Smooth muscle cell (in vitro differentiated cells): ENCODE measurements around the gene ACOXL. TPM values are rescaled to one million over a fixed set of nuclear protein-coding genes. Genes with fewer than 3 reads are reported as not detected.

Experiments used
- DNase-seq: peaks from one replicate; lab custom pipeline; 2025; ENCODE audit not compliant: unreplicated experiment; lab: John Stamatoyannopoulos, UW
- H2AFZ ChIP-seq: fragments of 200-600 bp; sonication (generic); 2 replicates; pipeline ENCODE4 v1.6.0; 2016; ENCODE audit warnings: antibody characterized with exemption, low read depth, mild to moderate bottlenecking
- H3F3A ChIP-seq: fragments of 200-600 bp; sonication (generic); 2 replicates; pipeline ENCODE4 v1.6.0; 2017; ENCODE audit warnings: antibody characterized with exemption, low read depth
- H3K27ac ChIP-seq: fragments of 200-600 bp; sonication (generic); 2 replicates; pipeline ENCODE4 v1.5.1; 2016; ENCODE audit warnings: low read depth, mild to moderate bottlenecking
- H3K27me3 ChIP-seq: fragments of 200-600 bp; sonication (generic); 2 replicates; pipeline ENCODE4 v1.6.1; 2016; ENCODE audit warnings: low read depth, mild to moderate bottlenecking
- H3K36me3 ChIP-seq: fragments of 200-600 bp; sonication (generic); 2 replicates; pipeline ENCODE4 v1.5.1; 2016; ENCODE audit warnings: low read depth
- H3K4me1 ChIP-seq: fragments of 200-600 bp; sonication (generic); 2 replicates; pipeline ENCODE4 v1.5.1; 2016; ENCODE audit warnings: low read depth
- H3K4me2 ChIP-seq: fragments of 200-600 bp; sonication (generic); 2 replicates; pipeline ENCODE4 v1.6.0; 2016; ENCODE audit warnings: mild to moderate bottlenecking
- H3K4me3 ChIP-seq: fragments of 200-600 bp; sonication (generic); 2 replicates; pipeline ENCODE4 v1.5.1; 2016; ENCODE audit warnings: mild to moderate bottlenecking
- H3K79me2 ChIP-seq: fragments of 200-600 bp; sonication (generic); 2 replicates; pipeline ENCODE4 v1.6.0; 2016; ENCODE audit warnings: low read depth, mild to moderate bottlenecking
- H3K9ac ChIP-seq: fragments of 200-600 bp; sonication (generic); 2 replicates; pipeline ENCODE4 v1.6.0; 2016; ENCODE audit warnings: low read depth
- H3K9me3 ChIP-seq: fragments of 200-600 bp; sonication (generic); replicated peaks from 2 replicates; pipeline ENCODE4 v1.5.1; 2016; ENCODE audit warnings: low read depth
- H4K20me1 ChIP-seq: fragments of 200-600 bp; sonication (generic); 2 replicates; pipeline ENCODE4 v1.6.0; 2016; ENCODE audit warnings: low read depth
- CTCF ChIP-seq: fragments of 200-600 bp; sonication (generic); IDR thresholded peaks from 2 replicates; pipeline ENCODE4 v1.5.1; 2017; ENCODE audit warnings: borderline replicate concordance, mild to moderate bottlenecking, antibody characterized with exemption; ENCODE audit not compliant: insufficient read depth, poor library complexity, severe bottlenecking
- WGBS: methylation state at CpG from one replicate; pipeline ENCODE4 v1.1.7; 2016; ENCODE audit warnings: low lambda C conversion rate; 5-methylcytosine and 5-hydroxymethylcytosine counted together
- polyA plus RNA-seq: library from polyadenylated mRNA; unstranded; fragments of >200 nt; fragmentation: Nextera tagmentation; extraction: Ambion mirVana; gene quantifications from 2 replicates; pipeline ENCODE4 v1.2.1, GENCODE V29; 2016
- total RNA-seq: library from RNA; depleted of rRNA; stranded (reverse); fragments of >200 nt; gene quantifications from 2 replicates; pipeline ENCODE4 v1.2.3, GENCODE V29; 2014

Gene ACOXL
- total and polyA plus RNA-seq, 2 experiments from 2014 or later = not detected

- Histone ChIP-seq H3K36me3 (no peaks in the 10 kb centered on the region), H3K27ac (no peak overlapping the region), H3K27me3 (no peaks in the 10 kb centered on the region), H4K20me1 (no peaks in the 10 kb centered on the region), H3K9ac (no peak overlapping the region), H3K9me3 (no peaks in the 10 kb centered on the region), H2AFZ (no peak overlapping the region), H3K4me3 (no peak overlapping the region), H3K4me1 (no peaks in the 10 kb centered on the region), H3F3A (no peaks in the 10 kb centered on the region), H3K79me2 (no peaks in the 10 kb centered on the region), H3K4me2 (no peak overlapping the region)
- 90% methylated on average over 3 of the region's 3 CpGs for WGBS
- no peak for TF ChIP-seq CTCF
- no peak for DNase-seq
Measured at GRCh38 chr2:110955556-110955955, 223.2 kb downstream of the ACOXL start.

GRCh38 chr2:110957293-110957692 is 224.9 kb downstream of the ACOXL start:
- no peak overlapping the region for H3K27ac ChIP-seq
- no peaks in the 10 kb centered on the region for H3K4me1 ChIP-seq
- no peak for TF ChIP-seq CTCF
- no peak overlapping the region for H3K4me2 ChIP-seq
- no peaks in the 10 kb centered on the region for H3K9me3 ChIP-seq
- 56% methylated on average over 5 of the region's 5 CpGs for WGBS
- H3K27me3 ChIP-seq = no peaks in the 10 kb centered on the region
- H3K9ac ChIP-seq = no peak overlapping the region
- H3K36me3 ChIP-seq = no peaks in the 10 kb centered on the region
- no peak overlapping the region for H2AFZ ChIP-seq
- H3K4me3 ChIP-seq = no peak overlapping the region
- no peaks in the 10 kb centered on the region for H3K79me2 ChIP-seq
- DNase-seq = no peak
- H3F3A ChIP-seq = no peaks in the 10 kb centered on the region
- H4K20me1 ChIP-seq = no peaks in the 10 kb centered on the region

GRCh38 chr2:110958346-110959119 is 226.2 kb downstream of the ACOXL start:
- TF ChIP-seq CTCF = no peak
- DNase-seq = no peak
- Histone ChIP-seq H3K9ac (no peak overlapping the region), H4K20me1 (no peaks in the 10 kb centered on the region), H3K4me1 (no peaks in the 10 kb centered on the region), H3K36me3 (no peaks in the 10 kb centered on the region), H3K79me2 (no peaks in the 10 kb centered on the region), H3K27me3 (no peaks in the 10 kb centered on the region), H3K9me3 (no peaks in the 10 kb centered on the region), H3K4me3 (no peak overlapping the region), H3K27ac (no peak overlapping the region), H3K4me2 (no peak overlapping the region), H3F3A (no peaks in the 10 kb centered on the region), H2AFZ (no peak overlapping the region)
- 93% methylated on average over 6 of the region's 6 CpGs for WGBS

- DNase-seq = no peak
- Histone ChIP-seq H3K79me2 (no peaks in the 10 kb centered on the region), H4K20me1 (no peaks in the 10 kb centered on the region), H3K4me1 (no peaks in the 10 kb centered on the region), H3K36me3 (no peaks in the 10 kb centered on the region), H3K9ac (no peak overlapping the region), H3K9me3 (no peaks in the 10 kb centered on the region), H3K27me3 (no peaks in the 10 kb centered on the region), H3K4me2 (no peak overlapping the region), H2AFZ (no peak overlapping the region), H3K27ac (no peak overlapping the region), H3F3A (no peaks in the 10 kb centered on the region), H3K4me3 (no peak overlapping the region)
- 78% methylated on average over 6 of the region's 7 CpGs for WGBS
- TF ChIP-seq CTCF = no peak
Measured at GRCh38 chr2:110959198-110959597, 226.8 kb downstream of the ACOXL start.
